GM12892 (cell line): ENCODE results near the gene PLPP2.

Experiments used
- POLR2A ChIP-seq: IDR thresholded peaks from 2 replicates; pipeline ENCODE4 v1.6.1; 2011; ENCODE audit warnings: low read depth, low read length, control low read depth
- TAF1 ChIP-seq: IDR thresholded peaks from 2 replicates; pipeline ENCODE4 v1.6.1; 2011; ENCODE audit warnings: low read depth, mild to moderate bottlenecking, control low read depth, low read length, borderline replicate concordance

DNA sequence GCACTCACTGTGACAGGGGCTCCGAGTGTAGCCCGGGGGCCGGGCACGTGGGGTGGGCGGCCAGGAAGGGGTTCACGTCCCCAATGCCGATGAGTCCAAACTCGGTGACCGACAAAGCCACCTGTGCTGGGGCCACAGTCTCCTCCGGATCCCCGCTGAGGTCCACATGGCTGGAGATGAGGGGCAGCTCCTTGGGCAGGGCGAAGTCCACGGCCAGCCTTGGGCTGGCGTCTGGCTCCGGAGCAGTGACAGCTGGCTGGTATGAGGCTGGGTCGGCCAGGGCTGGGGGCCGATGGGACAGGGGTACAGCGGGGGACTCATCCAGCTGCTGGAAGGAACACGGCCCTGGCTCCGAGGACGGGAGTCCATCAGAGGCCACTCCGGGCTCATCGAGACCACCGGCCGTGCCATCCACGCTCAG lies 15.9 kb upstream of the PLPP2 start:
- TF ChIP-seq POLR2A (no peak), TAF1 (no peak)
